ENCODE measurements around the gene FFAR4. TPM values are rescaled to one million over a fixed set of nuclear protein-coding genes. Genes with fewer than 3 reads are reported as not detected.

The FFAR4 gene
- total and polyA plus RNA-seq, 2 of the 4 experiments (the other 2 are of a cell fraction), result not detected

- no peak for DNase-seq
- no TSS peak for BruUV-seq (replicated peaks)
Measured at GRCh38 chr10:93584445-93584844, 18.0 kb downstream of the FFAR4 start.

More at GRCh38 chr10:93584445-93584844, 18.0 kb downstream of the FFAR4 start:
- H2BK120ac ChIP-seq (ENCODE audit: low read depth, low read length), result no peak overlapping the region
- H2BK5ac ChIP-seq (ENCODE audit: low read depth, low read length, poor library complexity, severe bottlenecking), result no peak overlapping the region
- TF ChIP-seq NFE2L2 (IDR thresholded peaks at IDR 0.05; ENCODE audit: low read depth, low read length) (no peak), SMC3 (IDR thresholded peaks at IDR 0.05; ENCODE audit: low read depth, low read length) (no peak), POLR2A (IDR thresholded peaks at IDR 0.05; ENCODE audit: low read depth, low read length) (no peak), RCOR1 (IDR thresholded peaks at IDR 0.05; ENCODE audit: insufficient replicate concordance, low read length) (no peak), BHLHE40 (IDR thresholded peaks at IDR 0.05; ENCODE audit: low read depth, low read length) (no peak), CHD1 (IDR thresholded peaks at IDR 0.05; ENCODE audit: low read depth, low read length) (no peak), MAZ (IDR thresholded peaks at IDR 0.05; ENCODE audit: borderline replicate concordance, low read depth, low read length) (no peak), RAD21 (IDR thresholded peaks at IDR 0.05; ENCODE audit: low read length) (no peak), FOS (IDR thresholded peaks at IDR 0.05; ENCODE audit: low read depth, low read length) (no peak), MAFK (IDR thresholded peaks at IDR 0.05; ENCODE audit: low read depth, low read length) (no peak), CTCF (conservative IDR thresholded peaks at IDR 0.05; ENCODE audit: low read depth, low read length) (no peak), MXI1 (IDR thresholded peaks at IDR 0.05; ENCODE audit: borderline replicate concordance, low read depth, low read length) (no peak), USF2 (IDR thresholded peaks at IDR 0.05; ENCODE audit: low read depth, low read length) (no peak)
- H3K4me3 ChIP-seq (ENCODE audit: insufficient read depth, low read depth, low read length), result no peak overlapping the region
- no peak overlapping the region for H2BK15ac ChIP-seq (ENCODE audit: low read depth, low read length)
- no peak overlapping the region for H4K8ac ChIP-seq (ENCODE audit: low read depth in 2 of 2, low read length in 2 of 2)
- H3K18ac ChIP-seq (ENCODE audit: low read depth, low read length), result no peak overlapping the region
- no peak overlapping the region for H2AK9ac ChIP-seq (replicated peaks; ENCODE audit: low read depth, low read length, poor library complexity)
- peaks cover 20% of the 10 kb centered on the region for H3K27me3 ChIP-seq (ENCODE audit: control insufficient read depth, insufficient read depth, low read length)
- H3K23ac ChIP-seq (ENCODE audit: low read depth, low read length), result no peak overlapping the region
- H4K91ac ChIP-seq (ENCODE audit: insufficient read depth, low read depth, low read length), result no peak overlapping the region
- ATAC-seq (ENCODE audit: low read depth), result no peak
- H3K9me1 ChIP-seq (ENCODE audit: insufficient read depth, low read length), result no peaks in the 10 kb centered on the region
- no peak overlapping the region for H3K56ac ChIP-seq (ENCODE audit: extremely low read depth, insufficient read depth, low read length)
- dilution Hi-C loops (cut with HindIII; ENCODE audit: low sequenced_read_pairs, unreplicated experiment) (no loop called here), intact Hi-C loops (cut with micrococcal nuclease) (no loop called here), in situ Hi-C loops (cut with MboI; ENCODE audit: low sequenced_read_pairs) (no loop called here)
- no peak overlapping the region for H3K9ac ChIP-seq (ENCODE audit: low read depth, low read length)
- no CpG with 5 or more reads among the region's 7 CpGs for WGBS, 2 experiments (ENCODE audit: extremely low coverage in 2 of 2, insufficient read length in 1 of 2)
- no peak overlapping the region for H4K5ac ChIP-seq (ENCODE audit: low read depth, low read length)
- CTCF ChIA-PET, result no interaction called here
- no peak overlapping the region for H3K4me2 ChIP-seq (ENCODE audit: low read depth, low read length)
- no peaks in the 10 kb centered on the region for H3K4me1 ChIP-seq (ENCODE audit: control insufficient read depth, insufficient read depth, low read length)
- H3K79me1 ChIP-seq (ENCODE audit: low read depth in 1 of 2, low read length in 2 of 2), result no peaks in the 10 kb centered on the region
- no peak overlapping the region for H2AK5ac ChIP-seq (ENCODE audit: low read depth, low read length)
- no peak overlapping the region for H2AFZ ChIP-seq (replicated peaks; ENCODE audit: low read length, poor library complexity)
- H3K4ac ChIP-seq (ENCODE audit: low read depth, low read length), result no peak overlapping the region
- no peaks in the 10 kb centered on the region for H3K36me3 ChIP-seq (ENCODE audit: control insufficient read depth, insufficient read depth, low read length)
- POLR2A ChIA-PET (ENCODE audit: unreplicated experiment), result no interaction called here
- no peak overlapping the region for H2BK20ac ChIP-seq (ENCODE audit: low read depth, low read length)
- H3K14ac ChIP-seq (replicated peaks; ENCODE audit: low read depth, low read length), result no peak overlapping the region
- H3K9me3 ChIP-seq (ENCODE audit: control insufficient read depth, insufficient read depth, low read length), result peaks cover 4% of the 10 kb centered on the region
- no peaks in the 10 kb centered on the region for H4K20me1 ChIP-seq (ENCODE audit: insufficient read depth, low read length)
- H3K27ac ChIP-seq (ENCODE audit: insufficient read depth, low read length), result no peak overlapping the region
